H9 (cell line): ENCODE data around the gene AKT1. TPM values are rescaled to one million over a fixed set of nuclear protein-coding genes. Genes with fewer than 3 reads are reported as not detected.

ENCODE experiments used
- DNase-seq: peaks from one replicate; pipeline ENCODE4 v3.0.0-alpha.2; 2017
- H2AFZ ChIP-seq: one replicate; pipeline ENCODE4 v1.6.1; 2013; ENCODE audit warnings: mild to moderate bottlenecking, low read length, control low read depth, moderate library complexity
- H2AK5ac ChIP-seq: 2 replicates; pipeline ENCODE4 v1.6.1; 2013; ENCODE audit warnings: low read length, control low read depth, mixed read lengths; ENCODE audit not compliant: insufficient read length
- H2BK120ac ChIP-seq: one replicate; pipeline ENCODE4 v1.6.1; 2013; ENCODE audit warnings: low read depth, mild to moderate bottlenecking, low read length, control low read depth, inconsistent platforms; ENCODE audit not compliant: poor library complexity, severe bottlenecking
- H2BK12ac ChIP-seq: 2 replicates; pipeline ENCODE4 v1.6.1; 2013; ENCODE audit warnings: low read length, control low read depth, mixed read lengths, low read depth; ENCODE audit not compliant: insufficient read length
- H2BK15ac ChIP-seq: 2 replicates; pipeline ENCODE4 v1.6.1; 2013; ENCODE audit warnings: low read depth, low read length, control low read depth
- H2BK20ac ChIP-seq: one replicate; pipeline ENCODE4 v1.6.1; 2013; ENCODE audit warnings: low read depth, mild to moderate bottlenecking, low read length, control low read depth, inconsistent platforms; ENCODE audit not compliant: poor library complexity, severe bottlenecking
- H2BK5ac ChIP-seq: 2 replicates; pipeline ENCODE4 v1.6.1; 2013; ENCODE audit warnings: low read length, control low read depth, mixed read lengths; ENCODE audit not compliant: insufficient read length
- H3K14ac ChIP-seq: 2 replicates; pipeline ENCODE4 v1.6.1; 2013; ENCODE audit warnings: low read length, control low read depth; ENCODE audit not compliant: insufficient read depth
- H3K18ac ChIP-seq: 2 replicates; pipeline ENCODE4 v1.6.1; 2013; ENCODE audit warnings: low read depth, mild to moderate bottlenecking, mixed read lengths, low read length, control low read depth; ENCODE audit not compliant: insufficient read length
- H3K23ac ChIP-seq: 2 replicates; pipeline ENCODE4 v1.6.1; 2013; ENCODE audit warnings: low read length, control low read depth, mixed read lengths, low read depth; ENCODE audit not compliant: insufficient read length
- H3K23me2 ChIP-seq: 2 replicates; pipeline ENCODE4 v1.6.1; 2013; ENCODE audit warnings: low read depth, mild to moderate bottlenecking, mixed read lengths, low read length, control low read depth; ENCODE audit not compliant: insufficient read length, poor library complexity, severe bottlenecking
- H3K27ac ChIP-seq: 2 replicates; pipeline ENCODE4 v1.5.1; 2013; ENCODE audit warnings: low read length, control low read depth, mixed read lengths, low read depth; ENCODE audit not compliant: insufficient read length
- H3K27me3 ChIP-seq: 2 replicates; pipeline ENCODE4 v1.6.1; 2013; ENCODE audit warnings: low read length, control low read depth, inconsistent platforms; ENCODE audit not compliant: insufficient read depth
- H3K4ac ChIP-seq: 2 replicates; pipeline ENCODE4 v1.6.1; 2013; ENCODE audit warnings: low read depth, mild to moderate bottlenecking, control low read depth, inconsistent platforms, low read length, moderate library complexity
- H3K4me1 ChIP-seq: 2 replicates; pipeline ENCODE4 v1.6.1; 2013; ENCODE audit warnings: low read length, control low read depth, inconsistent platforms; ENCODE audit not compliant: insufficient read depth
- H3K4me2 ChIP-seq: 2 replicates; pipeline ENCODE4 v1.6.1; 2013; ENCODE audit warnings: low read length, control low read depth, mixed read lengths; ENCODE audit not compliant: insufficient read length, insufficient read depth
- H3K56ac ChIP-seq: 2 replicates; pipeline ENCODE4 v1.6.1; 2013; ENCODE audit warnings: low read depth, mild to moderate bottlenecking, mixed read lengths, low read length, control low read depth; ENCODE audit not compliant: insufficient read length
- H3K79me1 ChIP-seq: 2 replicates; pipeline ENCODE4 v1.6.1; 2013; ENCODE audit warnings: low read depth, mild to moderate bottlenecking, moderate library complexity, low read length, control low read depth, inconsistent platforms; ENCODE audit not compliant: insufficient read depth, poor library complexity, severe bottlenecking
- H3K79me2 ChIP-seq: 2 replicates; pipeline ENCODE4 v1.6.1; 2013; ENCODE audit warnings: low read length, control low read depth, inconsistent platforms; ENCODE audit not compliant: insufficient read depth
- H3K9ac ChIP-seq: 2 replicates; pipeline ENCODE4 v1.6.1; 2013; ENCODE audit warnings: low read length, control low read depth, mixed read lengths; ENCODE audit not compliant: insufficient read length; ENCODE audit errors: extremely low read depth
- H3K9me3 ChIP-seq: one replicate; pipeline ENCODE4 v1.6.1; 2013; ENCODE audit warnings: low read depth, low read length, inconsistent platforms; ENCODE audit not compliant: control insufficient read depth
- H3T11ph ChIP-seq: one replicate; pipeline ENCODE4 v1.6.1; 2013; ENCODE audit warnings: mild to moderate bottlenecking, low read length, control low read depth, inconsistent platforms
- H4K20me1 ChIP-seq: one replicate; pipeline ENCODE4 v1.6.1; 2013; ENCODE audit not compliant: control insufficient read depth, insufficient read length, insufficient read depth
- H4K5ac ChIP-seq: 2 replicates; pipeline ENCODE4 v1.6.1; 2013; ENCODE audit warnings: low read depth, mild to moderate bottlenecking, mixed read lengths, low read length, control low read depth; ENCODE audit not compliant: insufficient read length
- H4K8ac ChIP-seq: replicated peaks from 2 replicates; pipeline ENCODE4 v1.6.1; 2013; ENCODE audit warnings: low read length, control low read depth, mixed read lengths, low read depth; ENCODE audit not compliant: insufficient read length
- H4K91ac ChIP-seq: 2 replicates; pipeline ENCODE4 v1.6.1; 2013; ENCODE audit warnings: low read depth, mild to moderate bottlenecking, moderate library complexity, mixed read lengths, low read length, control low read depth; ENCODE audit not compliant: insufficient read length
- H3K27ac Mint-ChIP-seq, 3 experiments: 2 replicates in 2 of 3; 3 replicates in 1 of 3; pipeline ENCODE4 v1.8.0; 2020 to 2021; ENCODE audit warnings: mixed read lengths in 3 of 3, mild to moderate bottlenecking in 1 of 3, moderate library complexity in 1 of 3
- H3K27me3 Mint-ChIP-seq: 2 replicates; pipeline ENCODE4 v1.8.0; 2021; ENCODE audit warnings: low read depth, mild to moderate bottlenecking, moderate library complexity, mixed read lengths
- H3K36me3 Mint-ChIP-seq, 3 experiments: 2 replicates in 2 of 3; 3 replicates in 1 of 3; pipeline ENCODE4 v1.8.0; 2020 to 2021; ENCODE audit warnings: low read depth in 3 of 3, mixed read lengths in 3 of 3; ENCODE audit not compliant: insufficient read depth in 1 of 3
- H3K4me1 Mint-ChIP-seq, 2 experiments: 2 replicates each; pipeline ENCODE4 v1.8.0; 2020; ENCODE audit warnings: mixed read lengths in 2 of 2
- H3K4me3 Mint-ChIP-seq, 2 experiments: 2 replicates in 1 of 2; 3 replicates in 1 of 2; pipeline ENCODE4 v1.8.0; 2020 to 2021; ENCODE audit warnings: mild to moderate bottlenecking in 2 of 2, mixed read lengths in 2 of 2, moderate library complexity in 1 of 2
- H3K9me3 Mint-ChIP-seq, 2 experiments: 2 replicates in 1 of 2; 3 replicates in 1 of 2; pipeline ENCODE4 v1.8.0; 2020; ENCODE audit warnings: mild to moderate bottlenecking in 2 of 2, mixed read lengths in 2 of 2, moderate library complexity in 1 of 2
- CTCF ChIP-seq: fragments of 200-600 bp; sonication (generic); conservative IDR thresholded peaks from 3 replicates; pipeline ENCODE4 v1.8.0; 2021; ENCODE audit warnings: antibody characterized with exemption, mild to moderate bottlenecking
- WGBS: extraction: QIAGEN DNeasy Blood & Tissue Kit; methylation state at CpG from one replicate; pipeline ENCODE4 v1.1.7; 2013; ENCODE audit warnings: missing lambda C conversion rate, low lambda C conversion rate, mixed read lengths; ENCODE audit not compliant: insufficient read length; ENCODE audit errors: extremely low coverage; 5-methylcytosine and 5-hydroxymethylcytosine counted together
- total RNA-seq: library from RNA; stranded (reverse); gene quantifications from 2 replicates; pipeline ENCODE4 v1.2.1, GENCODE V29; 2021

AKT1 gene
- total RNA-seq, 1 experiment from 2014 or later: 101 TPM

GRCh38 chr14:104734051-104734587 is 61.4 kb downstream of the AKT1 start:
- no peak overlapping the region for H3T11ph ChIP-seq
- no peak overlapping the region for H3K27ac ChIP-seq
- no peak overlapping the region for H3K56ac ChIP-seq
- TF ChIP-seq CTCF: no peak
- H3K14ac ChIP-seq: no peak overlapping the region
- no peak overlapping the region for H3K9ac ChIP-seq
- H3K27me3 Mint-ChIP-seq: peaks cover 18% of the 10 kb centered on the region
- no peak for DNase-seq
- H4K20me1 ChIP-seq: no peaks in the 10 kb centered on the region
- no peak overlapping the region for H2AK5ac ChIP-seq
- H3K23ac ChIP-seq: no peak overlapping the region
- no peaks in the 10 kb centered on the region for H3K79me2 ChIP-seq
- H2BK5ac ChIP-seq: no peak overlapping the region
- H3K4me1 ChIP-seq: no peaks in the 10 kb centered on the region
- no peak overlapping the region for H2BK15ac ChIP-seq
- no peak overlapping the region for H4K91ac ChIP-seq
- no peaks in the 10 kb centered on the region for H3K9me3 ChIP-seq
- H4K5ac ChIP-seq: no peak overlapping the region
- no peak overlapping the region for H4K8ac ChIP-seq
- H2AFZ ChIP-seq: no peak overlapping the region
- H2BK20ac ChIP-seq: no peak overlapping the region
- H3K4ac ChIP-seq: no peak overlapping the region
- no peak overlapping the region for H3K4me2 ChIP-seq
- WGBS: no CpG with 5 or more reads among the region's 6 CpGs
- H3K4me1 Mint-ChIP-seq: peaks cover 0 to 3% of the 10 kb centered on the region in 2 experiments; a peak in 1 of 4 replicates
- H3K9me3 Mint-ChIP-seq: peaks cover 0 to 1% of the 10 kb centered on the region in 2 experiments; a peak in 1 of 5 replicates
- H3K27ac Mint-ChIP-seq: no peak overlapping the region
- H2BK12ac ChIP-seq: no peak overlapping the region
- H3K18ac ChIP-seq: no peak overlapping the region
- H3K79me1 ChIP-seq: no peaks in the 10 kb centered on the region
- no peaks in the 10 kb centered on the region; a peak in 2 of 7 replicates for H3K36me3 Mint-ChIP-seq
- H2BK120ac ChIP-seq: no peak overlapping the region
- H3K23me2 ChIP-seq: no peaks in the 10 kb centered on the region
- no peak overlapping the region for H3K4me3 Mint-ChIP-seq
- H3K27me3 ChIP-seq: no peaks in the 10 kb centered on the region; the same call in 1 of the 2 replicates
